Measurements from ENCODE around the gene WDR88. TPM values are rescaled to one million over a fixed set of nuclear protein-coding genes. Genes with fewer than 3 reads are reported as not detected.

WDR88 gene
- total and polyA plus RNA-seq, 8 donors, result not detected

DNA sequence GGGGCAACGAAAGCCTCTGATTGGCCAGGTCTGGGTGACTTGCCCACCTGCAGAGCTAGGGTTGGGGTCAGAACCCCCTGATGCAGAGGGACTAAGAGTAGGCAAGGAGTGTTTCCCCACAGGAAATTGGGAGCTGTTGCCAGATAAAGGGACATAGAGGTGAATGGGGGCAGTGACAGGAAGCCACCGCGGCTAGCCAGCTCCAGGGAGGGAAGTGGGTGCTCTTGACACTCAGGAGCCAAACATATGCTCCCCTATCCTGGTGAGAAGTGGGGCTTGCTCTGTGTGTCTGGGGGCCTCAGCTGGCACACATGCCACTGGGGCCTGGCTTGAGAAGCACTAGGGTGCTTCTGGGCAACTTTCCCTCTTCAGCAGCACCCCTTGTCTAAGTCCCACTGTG lies 26.0 kb downstream of the WDR88 start:
- WGBS, 5 donors, result 61 to 88% (median 82%) methylated on average over 3 of the region's 3 CpGs

GRCh38 chr19:33158365-33158764 lies 26.5 kb downstream of the WDR88 start:
- Histone ChIP-seq H3K4me1 (no peaks in the 10 kb centered on the region), H3K27me3 (no peaks in the 10 kb centered on the region), H3K36me3 (no peaks in the 10 kb centered on the region), H3K9me3 (no peaks in the 10 kb centered on the region), H3K4me3 (no peak overlapping the region), H3K27ac (no peak overlapping the region)
- WGBS, 5 donors, result 86 to 90% (median 89%) methylated on average over 6 of the region's 6 CpGs
- DNase-seq, result no peak
- TF ChIP-seq CTCF (IDR thresholded peaks at IDR 0.05) (no peak), POLR2A (IDR thresholded peaks at IDR 0.05) (no peak), POLR2AphosphoS5 (IDR thresholded peaks at IDR 0.05) (no peak), EP300 (IDR thresholded peaks at IDR 0.05) (no peak)
- intact Hi-C loops (cut with DNase I; ENCODE audit: low total_unique reads), result no loop called here

More for the DNA sequence above, 26.0 kb downstream of the WDR88 start:
- H3K4me3 ChIP-seq, result no peak overlapping the region
- no peaks in the 10 kb centered on the region for H3K27me3 ChIP-seq
- no peak overlapping the region for H3K27ac ChIP-seq
- H3K4me1 ChIP-seq, result no peaks in the 10 kb centered on the region
- TF ChIP-seq CTCF (IDR thresholded peaks at IDR 0.05) (no peak), POLR2A (IDR thresholded peaks at IDR 0.05) (no peak), EP300 (IDR thresholded peaks at IDR 0.05) (no peak), POLR2AphosphoS5 (IDR thresholded peaks at IDR 0.05) (no peak)
- intact Hi-C loops (cut with DNase I; ENCODE audit: low total_unique reads), result no loop called here
- H3K9me3 ChIP-seq, result no peaks in the 10 kb centered on the region
- H3K36me3 ChIP-seq, result no peaks in the 10 kb centered on the region
- no peak for DNase-seq

GRCh38 chr19:33159149-33159548 lies 27.2 kb downstream of the WDR88 start:
- TF ChIP-seq POLR2AphosphoS5 (IDR thresholded peaks at IDR 0.05), result no peak
- TF ChIP-seq POLR2A (IDR thresholded peaks at IDR 0.05), result no peak
- no peak for TF ChIP-seq CTCF (IDR thresholded peaks at IDR 0.05)
- no peak for TF ChIP-seq EP300 (IDR thresholded peaks at IDR 0.05)
- 87 to 99% (median 97%) methylated on average over 4 of the region's 4 CpGs for WGBS, 5 donors
- Histone ChIP-seq H3K4me3 (no peak overlapping the region), H3K27me3 (no peaks in the 10 kb centered on the region), H3K4me1 (no peaks in the 10 kb centered on the region), H3K27ac (no peak overlapping the region), H3K36me3 (no peaks in the 10 kb centered on the region), H3K9me3 (no peaks in the 10 kb centered on the region)
- DNase-seq, result no peak
- intact Hi-C loops (cut with DNase I; ENCODE audit: low total_unique reads), result no loop called here

DNA sequence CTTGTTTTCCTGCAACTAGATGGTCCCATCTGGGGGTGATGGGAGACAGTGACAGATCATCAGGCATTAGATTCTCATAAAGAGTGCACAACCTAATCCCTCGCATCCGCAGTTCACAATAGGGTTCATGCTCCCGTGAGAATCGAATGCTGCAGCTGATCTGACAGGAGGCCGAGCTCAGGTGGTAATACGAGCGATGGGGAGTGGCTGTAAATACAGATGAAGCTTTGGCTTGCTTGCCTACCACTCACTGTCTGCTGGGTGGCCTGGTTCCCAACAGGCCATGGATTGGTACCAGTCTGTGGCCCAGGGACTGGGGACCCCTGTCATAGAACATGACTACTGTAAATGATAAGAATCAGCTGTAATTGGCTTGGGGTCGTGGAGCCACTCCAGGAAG lies 28.0 kb downstream of the WDR88 start:
- Histone ChIP-seq H3K4me3 (no peak overlapping the region), H3K9me3 (no peaks in the 10 kb centered on the region), H3K27me3 (no peaks in the 10 kb centered on the region), H3K4me1 (no peaks in the 10 kb centered on the region), H3K36me3 (no peaks in the 10 kb centered on the region), H3K27ac (no peak overlapping the region)
- DNase-seq, result no peak
- TF ChIP-seq POLR2A (IDR thresholded peaks at IDR 0.05), result no peak
- no peak for TF ChIP-seq CTCF (IDR thresholded peaks at IDR 0.05)
- TF ChIP-seq EP300 (IDR thresholded peaks at IDR 0.05), result no peak
- TF ChIP-seq POLR2AphosphoS5 (IDR thresholded peaks at IDR 0.05), result no peak
- intact Hi-C loops (cut with DNase I; ENCODE audit: low total_unique reads), result no loop called here
- WGBS, 5 donors, result 87 to 93% (median 91%) methylated on average over 8 of the region's 8 CpGs
